ENCODE results near the gene RIPPLY1. TPM values are rescaled to one million over a fixed set of nuclear protein-coding genes. Genes with fewer than 3 reads are reported as not detected.

RIPPLY1 gene
- polyA plus RNA-seq, 1 of the 3 experiments (the other 2 are of a cell fraction) = 0.08 TPM

GRCh38 chrX:106901341-106901740 is 1.8 kb downstream of the RIPPLY1 start:
- Histone ChIP-seq H3K27ac (ENCODE audit: low read depth in 2 of 2, low read length in 1 of 2) (no peak overlapping the region), H3K9ac (no peak overlapping the region), H3K9me2 (no peaks in the 10 kb centered on the region), H3K4me1 (ENCODE audit: control insufficient read depth in 1 of 2, insufficient read depth in 2 of 2, low read depth in 1 of 2, low read length in 1 of 2) (no peaks in the 10 kb centered on the region; a peak in 1 of 4 replicates), H3K4me3 (ENCODE audit: low read depth in 2 of 2, low read length in 1 of 2) (no peak overlapping the region), H3K36me3 (replicated peaks in 1 of 2; ENCODE audit: control insufficient read depth in 1 of 2, insufficient read depth in 2 of 2, low read length in 1 of 2) (no peaks in the 10 kb centered on the region), H3F3A (replicated peaks; ENCODE audit: insufficient read depth) (no peaks in the 10 kb centered on the region), H3K9me3 (no peaks in the 10 kb centered on the region), H4K20me1 (ENCODE audit: insufficient read depth) (no peaks in the 10 kb centered on the region), H3K27me3 (ENCODE audit: insufficient read depth) (peaks cover 8% of the 10 kb centered on the region; the same call in 1 of the 2 replicates), H3K79me2 (ENCODE audit: insufficient read depth) (no peaks in the 10 kb centered on the region), H3K4me2 (no peak overlapping the region), H2AFZ (ENCODE audit: low read depth) (no peak overlapping the region)
- DNase-seq = no peak
- ChIA-PET CTCF (interaction anchor here (1.0 to 2.2 kb wide), 2 partner anchors 11 to 27 kb away, joined by 3 to 6 read pairs; no protein-coding TSS in a partner anchor), POLR2A (no interaction called here)
- WGBS (ENCODE audit: low lambda C conversion rate) = 48% methylated on average over 3 of the region's 3 CpGs
- TF ChIP-seq USF2 (IDR thresholded peaks at IDR 0.05; ENCODE audit: borderline replicate concordance, low read depth, low read length) (no peak), MXI1 (IDR thresholded peaks at IDR 0.05; ENCODE audit: low read depth, low read length) (no peak), CHD2 (IDR thresholded peaks at IDR 0.05; ENCODE audit: low read length, partially characterized antibody) (no peak), GATA2 (CRISPR knock-in tag; IDR thresholded peaks at IDR 0.05) (no peak), TAF1 (IDR thresholded peaks at IDR 0.05; ENCODE audit: borderline replicate concordance, low read depth, low read length) (no peak), RXRA (IDR thresholded peaks at IDR 0.05; ENCODE audit: borderline replicate concordance, low read depth) (no peak), USF1 (IDR thresholded peaks at IDR 0.05; ENCODE audit: borderline replicate concordance, low read depth) (no peak), ELF1 (IDR thresholded peaks at IDR 0.05) (no peak), SMC3 (IDR thresholded peaks at IDR 0.05; ENCODE audit: low read depth, low read length) (no peak), YY1 (IDR thresholded peaks at IDR 0.05; ENCODE audit: low read depth) (no peak), FOXJ3 (CRISPR knock-in tag; IDR thresholded peaks at IDR 0.05) (no peak), TCF12 (IDR thresholded peaks at IDR 0.05) (no peak), CTCF (IDR thresholded peaks at IDR 0.05) (no peak), EP300 (IDR thresholded peaks at IDR 0.05; ENCODE audit: borderline replicate concordance in 1 of 2, low read depth in 1 of 2, low read length in 1 of 2) (no peak), RCOR1 (IDR thresholded peaks at IDR 0.05; ENCODE audit: low read length) (no peak), FOSL2 (IDR thresholded peaks at IDR 0.05; ENCODE audit: borderline replicate concordance, low read depth) (no peak), POLR2AphosphoS5 (IDR thresholded peaks at IDR 0.05; ENCODE audit: low read depth, low read length) (no peak)
- TF ChIP-seq, protein P1, sequence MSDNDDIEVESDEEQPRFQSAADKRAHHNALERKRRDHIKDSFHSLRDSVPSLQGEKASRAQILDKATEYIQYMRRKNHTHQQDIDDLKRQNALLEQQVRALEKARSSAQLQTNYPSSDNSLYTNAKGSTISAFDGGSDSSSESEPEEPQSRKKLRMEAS (IDR thresholded peaks at IDR 0.05; ENCODE audit: low read depth) = no peak
- TF ChIP-seq, protein P2, sequence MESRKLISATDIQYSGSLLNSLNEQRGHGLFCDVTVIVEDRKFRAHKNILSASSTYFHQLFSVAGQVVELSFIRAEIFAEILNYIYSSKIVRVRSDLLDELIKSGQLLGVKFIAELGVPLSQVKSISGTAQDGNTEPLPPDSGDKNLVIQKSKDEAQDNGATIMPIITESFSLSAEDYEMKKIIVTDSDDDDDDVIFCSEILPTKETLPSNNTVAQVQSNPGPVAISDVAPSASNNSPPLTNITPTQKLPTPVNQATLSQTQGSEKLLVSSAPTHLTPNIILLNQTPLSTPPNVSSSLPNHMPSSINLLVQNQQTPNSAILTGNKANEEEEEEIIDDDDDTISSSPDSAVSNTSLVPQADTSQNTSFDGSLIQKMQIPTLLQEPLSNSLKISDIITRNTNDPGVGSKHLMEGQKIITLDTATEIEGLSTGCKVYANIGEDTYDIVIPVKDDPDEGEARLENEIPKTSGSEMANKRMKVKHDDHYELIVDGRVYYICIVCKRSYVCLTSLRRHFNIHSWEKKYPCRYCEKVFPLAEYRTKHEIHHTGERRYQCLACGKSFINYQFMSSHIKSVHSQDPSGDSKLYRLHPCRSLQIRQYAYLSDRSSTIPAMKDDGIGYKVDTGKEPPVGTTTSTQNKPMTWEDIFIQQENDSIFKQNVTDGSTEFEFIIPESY (IDR thresholded peaks at IDR 0.05; ENCODE audit: borderline replicate concordance, low read depth) = no peak

All from SK-N-SH (cell line).